ENCODE measurements around the gene DNAJC3.
"Not testable (repeated sequence)": the region's sequence is repeated elsewhere in the genome, so short reads cannot be mapped to it uniquely, and the experiment has no call there.

The DNAJC3 gene, protein sequence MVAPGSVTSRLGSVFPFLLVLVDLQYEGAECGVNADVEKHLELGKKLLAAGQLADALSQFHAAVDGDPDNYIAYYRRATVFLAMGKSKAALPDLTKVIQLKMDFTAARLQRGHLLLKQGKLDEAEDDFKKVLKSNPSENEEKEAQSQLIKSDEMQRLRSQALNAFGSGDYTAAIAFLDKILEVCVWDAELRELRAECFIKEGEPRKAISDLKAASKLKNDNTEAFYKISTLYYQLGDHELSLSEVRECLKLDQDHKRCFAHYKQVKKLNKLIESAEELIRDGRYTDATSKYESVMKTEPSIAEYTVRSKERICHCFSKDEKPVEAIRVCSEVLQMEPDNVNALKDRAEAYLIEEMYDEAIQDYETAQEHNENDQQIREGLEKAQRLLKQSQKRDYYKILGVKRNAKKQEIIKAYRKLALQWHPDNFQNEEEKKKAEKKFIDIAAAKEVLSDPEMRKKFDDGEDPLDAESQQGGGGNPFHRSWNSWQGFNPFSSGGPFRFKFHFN

DNA sequence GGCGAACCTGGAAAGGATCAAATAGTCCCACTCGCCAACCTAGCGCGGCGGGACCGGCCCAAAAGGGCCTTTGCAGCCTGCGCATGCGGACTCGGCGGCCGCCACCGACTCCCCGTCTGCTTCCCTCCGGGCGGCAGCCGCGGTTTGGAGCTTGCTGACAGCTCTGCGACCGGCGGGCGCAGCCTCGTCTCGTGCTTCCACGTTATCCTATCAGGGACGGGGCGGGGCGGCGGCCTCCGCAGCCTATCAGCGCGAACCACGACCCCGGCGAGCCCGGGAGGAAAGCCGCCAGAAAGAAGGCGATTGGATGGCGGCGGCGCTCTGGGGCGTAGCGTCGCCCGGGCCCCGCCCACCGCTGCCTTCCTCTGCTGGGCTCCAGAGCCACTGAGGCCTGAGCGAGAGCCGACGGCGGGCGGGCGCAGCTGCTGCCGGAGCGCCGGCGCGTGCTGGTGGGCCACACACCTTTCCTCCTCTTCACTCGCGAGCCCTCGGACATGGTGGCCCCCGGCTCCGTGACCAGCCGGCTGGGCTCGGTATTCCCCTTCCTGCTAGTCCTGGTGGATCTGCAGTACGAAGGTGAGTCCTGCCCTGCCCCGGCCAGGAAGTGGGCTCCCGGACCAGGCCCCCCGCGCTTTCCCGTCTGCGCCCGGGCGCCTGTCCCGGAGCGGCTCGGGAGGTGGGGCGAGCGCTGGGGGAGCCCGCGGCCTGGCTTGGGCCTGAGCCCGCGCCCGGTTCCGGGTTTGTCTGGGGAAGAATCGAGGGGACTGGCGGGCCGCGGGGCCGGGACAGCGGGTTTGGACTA, at the start of gene DNAJC3:
Gene DNAJC3 (plus strand): TSS at position 378 of the 802 bp plus-strand sequence. CDS start 117 bp downstream, at position 495.
- peak; percentile 94 to 98 (median 96) for DNase-seq

DNA sequence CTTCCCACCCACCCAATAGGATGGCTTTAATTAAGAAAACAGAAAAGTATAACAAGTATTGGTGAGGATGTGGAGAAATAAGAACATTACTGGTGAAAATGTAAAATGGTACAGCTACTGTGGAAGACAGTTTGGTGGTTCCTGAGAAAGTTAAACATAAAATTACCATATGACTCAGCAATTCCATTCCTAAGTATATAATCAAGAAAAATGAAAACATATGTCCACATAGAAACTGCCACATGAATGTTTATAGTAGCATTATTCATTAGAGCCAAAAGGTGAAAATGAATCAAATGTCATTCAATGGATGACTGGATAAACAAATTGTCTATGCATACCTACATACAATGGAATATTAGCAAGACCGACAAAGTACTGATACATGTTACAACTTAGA, 49.3 kb upstream of the DNAJC3 start:
- DNase-seq, result no peak

DNA sequence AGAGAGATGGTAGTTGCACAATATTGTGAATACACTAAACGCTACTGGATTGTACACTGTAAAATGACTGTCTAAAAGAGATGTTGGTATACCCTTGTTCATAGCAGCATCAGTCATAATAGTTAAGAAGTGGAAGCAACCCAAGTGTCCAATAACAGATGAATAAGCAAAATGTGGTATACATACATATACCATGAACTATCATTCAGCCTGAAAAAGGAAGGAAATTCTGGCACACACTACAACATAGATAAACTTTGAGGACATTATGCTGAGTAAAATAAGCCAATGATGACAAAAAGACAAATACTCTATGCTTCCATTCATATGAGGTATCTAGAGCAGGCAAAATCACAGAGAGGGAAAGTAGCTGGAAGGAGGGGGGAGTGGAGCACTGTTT, 48.5 kb upstream of the DNAJC3 start:
- DNase-seq, result no peak

DNA sequence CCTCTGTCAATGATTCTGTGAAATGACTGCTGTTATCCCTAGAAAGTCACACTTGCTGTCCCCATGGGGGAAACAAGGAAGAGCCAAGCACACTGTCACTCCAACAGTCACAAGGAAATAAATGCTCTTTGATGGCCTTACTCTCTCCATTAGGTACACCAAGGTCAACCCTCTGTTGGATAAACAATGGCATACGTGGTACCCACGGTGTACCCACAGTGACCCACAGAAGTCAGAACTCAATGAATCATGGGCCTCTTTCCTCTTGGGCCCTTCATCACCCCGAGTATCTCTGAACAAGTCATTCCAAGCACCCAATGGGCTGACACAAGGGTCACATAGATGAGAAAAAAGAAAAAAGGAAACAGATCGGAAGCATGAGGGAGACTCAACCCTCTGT, 47.9 kb upstream of the DNAJC3 start:
- no peak for DNase-seq

DNA sequence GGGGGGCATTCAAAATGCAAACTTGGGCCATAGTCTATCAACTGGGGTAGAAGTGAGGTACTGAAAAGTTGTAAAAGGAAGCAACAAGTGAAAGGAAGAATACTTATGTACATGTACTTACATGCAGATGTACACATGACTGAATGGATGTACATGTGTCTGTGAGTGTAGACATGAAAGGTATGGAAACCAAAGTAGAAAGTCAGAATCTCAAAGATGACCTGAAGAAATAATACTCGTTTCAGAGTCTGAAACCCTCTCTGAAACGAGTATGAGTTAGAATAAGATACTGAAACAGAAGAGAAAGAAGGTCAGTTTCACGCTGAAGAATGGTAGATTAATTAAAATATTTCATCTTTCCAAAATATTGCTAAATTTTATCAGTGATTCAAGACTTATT, 46.3 kb upstream of the DNAJC3 start:
- no peak for DNase-seq

DNA sequence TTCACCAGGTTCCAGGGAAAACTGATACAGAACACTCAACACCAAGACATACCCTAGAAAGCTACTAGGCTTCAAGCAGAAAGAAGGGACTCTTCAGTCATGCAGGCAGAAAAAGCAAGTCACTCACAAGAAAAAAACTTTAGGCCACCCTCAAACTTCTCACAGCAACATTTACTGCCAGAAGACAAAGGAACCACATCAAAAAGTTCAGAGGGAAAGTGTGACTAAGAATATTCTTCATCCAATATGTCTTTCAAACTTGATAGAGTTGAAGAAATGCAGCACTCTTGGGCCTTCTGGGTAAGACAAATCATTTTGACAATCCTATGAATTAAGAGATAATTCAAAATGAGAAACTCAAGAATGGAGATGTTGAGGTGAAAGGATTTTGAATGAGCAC, 40.1 kb upstream of the DNAJC3 start:
- no peak for DNase-seq

DNA sequence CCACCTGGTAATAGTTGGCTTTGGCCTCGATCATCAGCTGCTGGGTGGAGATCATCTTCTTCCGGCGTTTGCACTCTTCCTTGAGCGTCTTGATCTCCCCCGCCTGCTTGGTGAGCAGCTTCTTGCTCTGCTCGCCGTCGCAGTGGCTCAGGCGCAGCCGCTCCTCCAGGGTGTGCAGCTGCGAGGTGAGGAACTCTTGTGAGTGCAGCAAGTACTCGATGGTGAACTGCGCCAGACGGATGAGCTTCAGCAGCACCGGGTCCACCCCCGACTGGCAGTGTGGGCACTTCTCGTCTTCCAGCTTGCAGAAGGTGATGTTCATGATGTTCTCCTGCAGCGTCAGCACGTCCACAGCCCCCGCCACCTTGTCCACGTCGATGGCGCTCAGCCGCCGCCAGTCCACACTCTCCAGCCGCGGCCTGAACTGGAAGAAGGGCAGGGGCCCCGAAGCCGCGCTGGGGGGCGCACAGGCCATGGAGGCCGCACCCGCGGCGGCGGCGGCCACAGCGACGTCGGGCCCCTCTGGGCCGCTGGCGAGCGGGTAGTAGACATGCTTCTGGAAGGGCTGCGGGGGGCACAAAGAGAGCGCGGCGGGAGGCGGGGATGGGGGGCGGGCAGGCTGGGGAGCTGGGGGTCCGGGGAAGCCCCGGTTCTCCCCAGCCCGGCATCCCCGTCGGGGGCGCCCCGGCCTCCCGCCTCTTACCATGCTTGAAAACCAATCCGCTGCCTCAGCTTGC, 35.5 kb upstream of the DNAJC3 start:
- DNase-seq, result no peak

DNA sequence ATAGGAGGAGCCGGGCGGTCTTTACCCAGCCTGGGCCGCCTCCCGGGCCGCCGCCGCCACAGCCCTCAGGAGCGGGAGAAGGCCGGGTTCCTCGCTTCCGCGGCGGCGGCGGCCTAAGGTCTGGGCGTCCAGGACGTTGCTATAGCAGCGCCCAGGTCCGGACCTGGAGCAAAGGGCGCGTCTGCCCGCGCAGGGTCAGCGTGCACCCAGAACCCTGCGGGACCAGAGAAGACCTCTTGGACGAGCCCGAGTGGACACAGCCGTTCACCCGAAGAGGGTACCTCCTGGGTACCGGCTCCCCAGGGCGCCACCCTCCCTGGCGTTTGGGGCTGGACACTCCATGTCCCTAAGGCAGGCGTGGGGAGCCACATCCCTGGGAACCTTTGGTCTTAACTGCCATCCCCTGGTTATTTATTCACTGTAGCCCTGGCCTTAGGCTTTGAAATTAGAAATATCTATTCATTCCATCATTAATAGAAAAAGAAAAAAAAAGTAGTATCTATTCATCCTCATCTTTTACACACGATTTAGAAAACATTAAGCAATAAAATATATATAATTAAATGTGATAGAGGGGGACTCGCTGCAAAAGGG, 34.8 kb upstream of the DNAJC3 start:
- no peak for DNase-seq

DNA sequence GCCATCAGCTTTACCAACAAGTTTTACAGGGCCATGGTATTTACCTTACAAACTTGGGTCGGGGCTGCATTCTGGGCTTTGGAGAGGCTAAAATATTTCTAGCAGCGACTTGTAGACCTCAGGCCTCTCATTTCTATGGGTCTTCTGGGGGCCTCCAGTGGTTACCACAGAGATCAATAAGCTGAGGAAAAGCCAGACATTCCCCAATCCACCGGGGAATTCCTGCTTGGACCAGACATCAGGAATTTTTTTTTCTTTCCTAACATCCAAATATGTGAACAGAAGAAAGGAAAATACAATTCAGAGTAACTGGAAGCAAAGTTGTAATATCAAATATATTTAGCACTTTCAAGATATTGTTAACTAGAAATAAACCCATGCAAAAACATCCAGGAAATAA, 33.9 kb upstream of the DNAJC3 start:
- no peak for DNase-seq

DNA sequence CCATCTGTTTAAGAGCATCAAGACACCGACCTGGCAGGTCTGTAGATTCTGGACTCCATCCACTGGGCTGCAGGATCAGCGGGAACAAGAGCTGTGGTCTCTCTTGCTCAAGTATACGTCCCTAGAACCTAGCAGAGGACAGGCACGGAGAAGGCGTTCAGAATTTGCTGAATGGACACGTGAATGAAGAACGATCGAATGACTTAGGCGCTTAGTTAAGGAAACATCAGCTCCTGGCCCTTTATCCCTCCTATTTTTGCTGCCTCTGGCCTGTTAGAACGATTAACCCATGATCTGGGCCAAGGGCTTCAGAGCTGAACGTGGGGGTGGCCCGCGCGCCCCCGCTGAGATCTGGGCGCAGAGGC, 33.4 kb upstream of the DNAJC3 start:
- DNase-seq, result no peak

DNA sequence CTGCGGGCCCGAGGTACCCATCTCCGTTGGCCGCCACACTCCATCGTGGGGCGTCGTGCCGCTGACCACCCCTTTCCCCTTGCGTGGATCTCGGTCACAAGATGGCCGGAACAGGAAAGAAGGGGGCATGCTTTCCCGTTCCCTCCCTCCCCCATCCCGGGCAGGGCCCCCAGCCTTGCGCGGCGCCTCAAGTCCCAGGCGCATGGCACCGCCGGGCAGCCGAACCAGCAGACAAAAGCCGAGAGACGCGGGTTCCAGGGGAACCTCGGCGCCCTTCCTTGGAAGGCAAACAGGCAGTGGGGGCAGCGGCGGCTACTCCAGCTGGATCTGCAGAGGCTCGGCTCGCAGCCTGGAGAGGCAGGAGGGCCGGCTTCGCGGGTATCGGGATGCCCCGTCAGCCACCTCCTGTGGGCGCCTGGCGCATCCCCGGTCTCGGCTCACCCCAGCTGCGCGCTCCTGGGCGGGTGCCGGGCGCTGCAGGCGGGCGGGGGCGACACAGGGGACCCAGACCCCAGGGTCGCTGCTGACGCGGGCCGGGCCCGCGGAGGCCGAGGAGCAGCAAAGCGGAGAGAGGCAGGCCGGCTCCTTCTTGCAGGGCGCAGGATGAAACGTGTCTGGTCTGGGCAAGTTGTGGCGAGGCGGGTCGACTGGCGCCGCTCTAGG, 32.9 kb upstream of the DNAJC3 start:
- DNase-seq, result no peak

DNA sequence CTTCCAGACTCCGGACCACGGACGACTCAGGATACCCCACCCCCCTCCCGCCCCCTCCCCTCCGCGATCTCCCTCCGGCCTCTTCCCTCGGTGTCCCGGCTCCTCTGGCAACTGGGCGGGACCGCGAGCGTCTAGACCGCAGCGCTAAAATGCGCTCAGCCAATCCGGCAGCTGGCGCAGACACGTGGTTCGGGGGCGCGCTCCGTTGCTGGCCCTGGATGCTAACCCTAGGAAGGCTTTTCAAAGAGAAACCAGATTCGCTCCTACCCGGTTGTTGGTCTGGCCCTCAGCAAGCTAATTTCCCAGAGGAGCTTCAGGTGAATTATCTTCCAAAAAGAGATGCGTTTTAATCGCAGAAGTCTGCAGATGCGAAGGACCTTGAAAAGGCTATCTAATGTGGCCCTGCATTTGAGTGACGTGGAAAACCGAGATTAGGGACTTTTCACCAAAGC, 32.3 kb upstream of the DNAJC3 start, which contains the start of gene DZIP1:
Gene DZIP1 (minus strand): TSS at position 106 of the 452 bp plus-strand sequence. CDS start 2,677 bp downstream, outside the sequence.
- DNase-seq, result no peak

DNA sequence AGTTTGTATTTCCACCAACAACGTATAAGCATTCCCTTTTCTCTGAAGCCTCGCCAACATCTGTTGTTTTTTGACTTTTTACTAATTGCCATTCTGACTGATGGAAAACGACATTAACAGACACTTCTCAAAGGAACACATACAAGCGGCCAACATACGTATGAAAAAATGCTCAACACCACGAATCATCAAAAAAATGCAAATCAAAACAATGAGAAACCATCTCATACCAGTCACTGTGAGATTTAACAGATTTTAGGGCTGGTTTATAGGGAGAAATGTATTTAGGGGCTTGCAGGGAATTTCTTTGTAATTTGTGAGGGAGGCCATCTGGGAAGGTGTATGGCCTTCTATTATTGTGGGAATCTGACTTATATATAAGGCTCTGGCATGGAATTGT, 29.6 kb upstream of the DNAJC3 start:
- no peak for DNase-seq

DNA sequence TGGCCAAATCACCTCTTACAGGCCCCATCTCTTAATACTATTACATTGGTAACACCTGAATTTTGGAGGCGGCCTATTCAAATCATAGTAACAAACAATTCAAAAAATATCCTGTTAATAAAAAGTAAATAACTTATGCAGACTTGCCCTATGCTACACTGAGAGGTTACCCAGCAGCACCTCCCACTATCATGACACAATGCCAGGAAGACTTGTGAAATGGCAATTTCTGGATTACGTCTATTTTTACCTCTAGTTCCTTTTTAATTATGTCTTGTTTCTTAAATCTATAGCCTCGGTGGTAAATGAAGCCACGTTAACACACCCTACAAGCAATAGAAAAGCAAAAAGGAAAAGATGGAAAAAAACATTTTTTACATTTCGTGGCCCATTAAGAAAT, 26.2 kb upstream of the DNAJC3 start:
- DNase-seq, result no peak

DNA sequence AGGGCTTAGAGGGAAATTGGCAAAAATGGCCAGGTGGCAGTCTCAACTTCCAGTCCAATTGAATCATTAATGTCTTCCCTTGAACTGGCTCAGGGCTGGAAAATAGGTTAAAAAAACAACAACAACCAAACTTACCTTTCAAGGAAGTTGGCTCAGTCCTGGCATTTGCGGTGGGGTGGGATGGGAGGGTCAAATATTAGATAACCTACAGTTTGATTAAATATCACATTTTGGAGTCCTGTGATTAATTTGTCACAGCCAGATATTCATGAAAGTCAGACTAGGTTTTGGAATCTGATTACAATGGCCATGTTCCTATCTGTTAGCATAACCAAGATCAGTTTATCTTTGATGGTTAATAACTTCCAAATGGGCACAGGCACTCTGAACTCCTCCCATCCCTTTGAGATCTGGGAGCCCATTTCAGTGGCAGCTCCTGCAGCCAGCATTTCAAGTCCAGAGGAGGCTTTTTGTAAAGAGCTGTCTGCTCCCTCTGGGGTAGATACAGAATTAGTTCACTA, 24.6 kb upstream of the DNAJC3 start:
- no peak for DNase-seq

DNA sequence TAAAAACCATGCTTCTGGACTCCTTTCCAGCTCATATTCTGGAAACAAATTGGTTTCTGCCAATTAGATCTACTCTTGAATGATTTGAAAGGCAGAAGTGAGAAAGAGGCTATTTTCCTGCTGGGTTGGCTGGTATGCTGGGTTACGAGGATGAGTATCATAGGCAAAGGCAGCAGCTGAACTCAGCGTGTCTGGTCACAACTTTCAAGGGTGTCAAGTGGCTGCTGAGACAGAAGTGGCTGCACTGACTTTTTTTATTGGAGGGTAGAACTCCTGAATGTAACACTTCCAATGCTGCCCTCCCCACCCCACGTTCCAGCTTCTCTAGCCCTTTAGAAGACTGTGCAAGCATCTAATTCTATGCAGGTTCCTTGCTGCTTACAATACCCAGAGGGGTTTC, 24.1 kb upstream of the DNAJC3 start:
- DNase-seq, result no peak

DNA sequence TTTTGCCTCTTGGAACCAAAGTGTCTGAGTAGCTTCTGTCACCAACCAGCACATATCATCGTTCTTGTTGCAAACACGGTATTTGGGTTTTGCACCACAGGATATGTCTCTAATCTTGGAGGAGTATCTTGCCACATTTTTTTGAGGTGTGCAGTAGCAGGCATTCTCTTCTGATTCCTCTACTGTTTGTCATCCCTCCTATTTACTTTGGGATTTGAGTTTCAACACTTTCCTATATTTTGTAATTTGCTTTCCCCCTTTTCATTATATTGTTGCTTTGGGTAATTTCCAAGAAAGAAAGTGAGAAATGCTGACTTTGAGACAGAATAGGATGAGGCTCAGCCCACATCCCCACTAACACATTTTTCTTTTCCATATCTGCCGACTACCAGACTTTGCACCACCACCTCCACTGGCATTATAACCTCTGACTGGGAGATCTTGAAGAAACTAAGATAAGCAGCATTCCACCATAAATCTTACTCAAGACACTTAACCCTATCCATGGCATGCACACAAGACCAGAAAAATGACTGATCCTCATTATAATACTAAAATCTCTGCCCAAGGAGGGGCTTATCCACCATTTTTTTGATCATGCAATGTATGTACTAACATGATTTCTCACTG, 20.4 kb upstream of the DNAJC3 start:
- no peak for DNase-seq

DNA sequence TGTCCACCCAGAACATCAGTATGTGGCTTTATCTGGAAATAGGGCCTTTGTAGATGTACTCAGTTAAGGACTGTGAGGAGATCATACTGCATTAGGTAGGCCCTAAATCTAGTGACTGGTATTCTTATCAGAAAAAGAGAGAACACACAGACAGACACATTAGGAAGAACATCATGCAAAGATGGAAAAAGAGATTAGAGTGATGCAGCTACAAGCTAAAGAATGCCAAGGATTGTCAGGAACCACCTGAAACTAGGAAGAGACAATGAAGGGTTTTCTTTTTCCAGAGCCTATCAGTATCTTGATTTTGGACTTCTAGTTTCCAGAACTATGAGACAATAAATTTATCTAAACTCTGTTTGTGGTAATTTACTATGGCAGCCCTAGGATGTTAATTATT, 17.4 kb upstream of the DNAJC3 start:
- no peak for DNase-seq

DNA sequence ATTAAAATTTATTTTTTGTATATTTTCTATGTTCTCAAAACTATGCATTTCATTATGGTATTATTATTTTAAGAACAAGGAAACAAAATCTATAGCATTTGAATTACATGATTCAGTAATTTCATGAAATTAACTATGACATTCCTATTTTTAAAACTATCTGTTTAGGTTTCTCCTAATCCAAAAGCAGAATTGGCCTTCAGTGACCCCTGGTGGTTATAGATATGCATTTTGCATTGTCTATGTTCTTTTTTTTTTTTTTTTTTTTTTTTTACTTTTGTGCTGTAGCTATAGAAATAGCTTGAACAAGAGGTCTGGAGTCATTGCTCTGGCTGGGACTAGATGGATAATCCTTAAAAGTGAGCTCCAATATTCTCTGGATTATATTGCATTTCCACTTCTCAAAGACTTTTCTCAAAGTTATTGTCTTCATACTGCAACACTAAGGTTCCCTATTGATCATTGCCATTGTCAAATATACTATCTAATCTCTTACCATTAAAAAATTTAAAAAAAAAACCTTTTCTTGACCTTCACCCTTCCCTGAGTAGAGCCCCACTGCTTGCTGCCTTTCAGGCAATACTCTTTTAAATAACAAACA, 15.9 kb upstream of the DNAJC3 start:
- peak in 2 of 6 experiments; percentile 19 to 27 for DNase-seq

DNA sequence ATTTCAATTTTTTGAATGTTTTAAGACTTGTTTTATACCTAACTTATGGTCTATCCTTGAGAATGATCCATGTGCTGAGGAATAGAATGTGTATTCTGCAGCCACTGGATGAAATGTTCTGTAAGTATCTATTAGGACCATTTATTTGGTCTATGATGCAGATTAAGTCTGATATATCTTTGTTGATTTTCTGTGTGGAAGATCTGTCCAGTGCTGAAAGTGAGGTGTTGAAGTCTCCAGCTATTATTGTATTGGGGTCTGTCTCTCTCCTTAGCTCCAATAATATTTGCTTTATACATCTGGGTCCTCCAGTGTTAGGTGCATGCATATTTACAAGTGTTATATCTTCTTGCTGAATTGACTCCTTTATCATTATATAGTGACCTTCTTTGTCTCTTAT, 9.7 kb upstream of the DNAJC3 start:
- not testable (repeated sequence) for DNase-seq

DNA sequence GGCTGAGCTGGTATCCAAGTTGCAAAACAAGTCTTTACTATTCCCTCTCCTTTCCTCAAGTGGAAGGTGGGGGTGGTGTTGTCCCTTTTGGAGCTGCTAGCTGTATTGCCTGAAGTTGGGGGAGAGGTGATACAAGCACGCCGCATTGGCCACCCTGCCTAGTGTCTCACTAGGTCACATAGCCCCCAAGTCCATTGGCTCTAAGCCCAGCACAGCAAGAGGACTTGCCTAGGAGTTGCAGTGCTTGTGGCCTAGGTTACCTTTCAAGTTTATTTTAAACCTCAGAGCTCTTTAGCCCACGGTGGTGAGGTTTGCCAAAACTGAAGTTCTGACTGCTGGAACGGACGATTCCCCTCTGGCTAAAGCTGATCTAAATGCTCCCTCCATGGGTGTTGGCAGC, 5.3 kb upstream of the DNAJC3 start:
- no peak for DNase-seq
